LNCaP clone FGC (cell line): ENCODE results near the gene CDV3.
A peak's percentile ranks its signal among the peaks of the same experiment; 100 is the strongest.

Experiments used
- DNase-seq: peaks from one replicate; pipeline ENCODE4 v3.0.0-alpha.2; 2011; ENCODE audit warnings: low read depth
- H3K4me3 ChIP-seq: 2 replicates; pipeline ENCODE4 v1.5.1; 2011; ENCODE audit warnings: mild to moderate bottlenecking, low read depth, low read length, control low read depth
- TF ChIP-seq, protein P1 (sequence below): IDR thresholded peaks from 2 replicates; pipeline ENCODE4 v1.5.1; 2012; ENCODE audit warnings: mild to moderate bottlenecking; ENCODE audit not compliant: control insufficient read depth, insufficient read depth; ENCODE audit errors: extremely low read depth

CDV3 gene

DNA sequence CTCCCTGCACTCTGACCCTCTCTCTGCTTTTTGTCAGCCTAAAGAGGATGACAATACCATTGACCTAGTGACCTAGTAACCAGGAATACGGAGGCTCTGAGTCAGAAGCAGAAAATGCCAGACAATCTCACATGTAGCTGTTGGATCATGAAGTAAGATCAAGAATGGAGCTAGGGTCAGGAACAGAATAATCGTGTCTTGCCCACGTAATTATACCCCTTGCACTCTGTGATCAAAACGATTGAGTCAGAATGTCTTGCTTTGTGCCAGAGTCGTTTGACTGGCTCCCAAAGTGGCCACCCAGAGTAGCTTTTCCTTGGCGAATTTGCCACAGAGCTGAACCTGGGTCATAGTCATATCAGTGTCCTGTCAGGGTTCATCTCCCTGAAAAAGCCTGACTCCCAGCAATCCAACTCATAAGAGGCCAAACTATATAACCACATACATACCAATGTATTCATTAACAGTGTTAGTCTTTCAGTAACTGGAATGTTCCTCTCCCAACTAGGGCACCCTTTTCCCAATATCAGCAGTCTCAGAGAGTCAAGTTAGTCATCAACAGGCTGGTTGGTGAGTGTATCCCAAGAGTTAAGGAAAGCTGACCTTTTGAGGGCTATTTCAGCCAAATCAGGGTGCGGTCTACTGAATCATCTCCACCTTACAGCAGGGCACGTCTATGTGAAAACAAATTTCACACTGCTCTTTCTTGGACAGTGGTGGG lies 5.0 kb upstream of the CDV3 start:
- H3K4me3 ChIP-seq: no peak overlapping the region
- TF ChIP-seq, protein P1, sequence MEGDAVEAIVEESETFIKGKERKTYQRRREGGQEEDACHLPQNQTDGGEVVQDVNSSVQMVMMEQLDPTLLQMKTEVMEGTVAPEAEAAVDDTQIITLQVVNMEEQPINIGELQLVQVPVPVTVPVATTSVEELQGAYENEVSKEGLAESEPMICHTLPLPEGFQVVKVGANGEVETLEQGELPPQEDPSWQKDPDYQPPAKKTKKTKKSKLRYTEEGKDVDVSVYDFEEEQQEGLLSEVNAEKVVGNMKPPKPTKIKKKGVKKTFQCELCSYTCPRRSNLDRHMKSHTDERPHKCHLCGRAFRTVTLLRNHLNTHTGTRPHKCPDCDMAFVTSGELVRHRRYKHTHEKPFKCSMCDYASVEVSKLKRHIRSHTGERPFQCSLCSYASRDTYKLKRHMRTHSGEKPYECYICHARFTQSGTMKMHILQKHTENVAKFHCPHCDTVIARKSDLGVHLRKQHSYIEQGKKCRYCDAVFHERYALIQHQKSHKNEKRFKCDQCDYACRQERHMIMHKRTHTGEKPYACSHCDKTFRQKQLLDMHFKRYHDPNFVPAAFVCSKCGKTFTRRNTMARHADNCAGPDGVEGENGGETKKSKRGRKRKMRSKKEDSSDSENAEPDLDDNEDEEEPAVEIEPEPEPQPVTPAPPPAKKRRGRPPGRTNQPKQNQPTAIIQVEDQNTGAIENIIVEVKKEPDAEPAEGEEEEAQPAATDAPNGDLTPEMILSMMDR: no peak
- DNase-seq: no peak

DNA sequence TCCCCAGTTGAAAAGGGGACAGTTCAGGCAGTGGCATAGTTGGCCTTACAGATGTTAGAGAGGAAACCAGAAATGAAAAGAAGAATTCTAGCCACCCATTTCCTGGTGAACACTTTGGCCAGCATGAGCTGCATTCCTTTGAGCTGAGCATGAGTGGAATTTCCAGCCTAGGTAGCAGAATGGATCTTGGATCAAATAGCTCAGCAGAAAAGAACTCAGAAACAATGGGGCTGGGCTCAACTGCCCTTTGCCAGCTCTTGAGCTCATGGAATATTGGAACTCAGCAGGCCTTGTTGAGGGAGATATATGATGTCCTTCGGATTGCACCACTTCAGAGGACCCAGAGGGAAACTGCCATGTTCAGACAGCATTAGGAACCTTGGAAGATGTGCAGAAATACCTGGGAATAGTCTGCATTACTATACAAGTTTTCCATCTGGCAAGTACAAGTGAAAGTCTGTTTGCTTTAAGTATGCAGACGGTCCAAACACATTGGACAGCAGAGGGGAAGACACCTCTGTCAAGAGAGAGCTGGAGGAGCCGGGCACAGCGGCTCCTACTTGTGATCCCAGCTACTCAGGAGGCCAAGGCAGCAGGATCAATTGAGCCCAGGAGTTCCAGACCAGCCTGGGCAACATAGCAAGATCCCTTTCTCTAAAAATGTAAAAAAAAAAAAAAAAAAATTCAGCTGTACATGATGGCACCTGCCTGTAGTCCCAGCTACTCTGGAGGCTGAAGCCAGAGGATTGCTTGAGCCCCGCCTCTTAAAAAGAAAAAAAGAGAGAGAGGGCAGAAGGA lies 3.1 kb upstream of the CDV3 start:
- TF ChIP-seq, protein P1: no peak
- H3K4me3 ChIP-seq: no peak overlapping the region
- DNase-seq: no peak

DNA sequence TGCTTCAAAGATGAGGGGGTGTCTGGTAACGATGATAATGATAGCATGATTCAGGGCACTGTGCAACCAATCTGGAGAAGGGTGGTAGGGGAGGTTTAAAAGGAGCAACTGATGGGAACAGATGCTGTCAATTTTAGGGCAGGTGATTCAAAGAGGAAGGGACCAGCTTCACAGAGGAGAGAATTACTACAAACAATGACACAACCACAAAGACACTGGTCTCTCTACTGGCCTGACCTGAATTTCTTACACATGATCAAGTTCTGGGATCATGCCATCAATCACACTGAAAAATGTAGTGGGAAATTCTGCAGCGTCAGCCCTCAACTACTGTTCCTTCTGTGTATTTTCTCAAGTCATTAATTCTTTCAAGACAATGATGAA lies 2.6 kb upstream of the CDV3 start:
- DNase-seq: no peak
- TF ChIP-seq, protein P1: no peak
- H3K4me3 ChIP-seq: no peak overlapping the region

DNA sequence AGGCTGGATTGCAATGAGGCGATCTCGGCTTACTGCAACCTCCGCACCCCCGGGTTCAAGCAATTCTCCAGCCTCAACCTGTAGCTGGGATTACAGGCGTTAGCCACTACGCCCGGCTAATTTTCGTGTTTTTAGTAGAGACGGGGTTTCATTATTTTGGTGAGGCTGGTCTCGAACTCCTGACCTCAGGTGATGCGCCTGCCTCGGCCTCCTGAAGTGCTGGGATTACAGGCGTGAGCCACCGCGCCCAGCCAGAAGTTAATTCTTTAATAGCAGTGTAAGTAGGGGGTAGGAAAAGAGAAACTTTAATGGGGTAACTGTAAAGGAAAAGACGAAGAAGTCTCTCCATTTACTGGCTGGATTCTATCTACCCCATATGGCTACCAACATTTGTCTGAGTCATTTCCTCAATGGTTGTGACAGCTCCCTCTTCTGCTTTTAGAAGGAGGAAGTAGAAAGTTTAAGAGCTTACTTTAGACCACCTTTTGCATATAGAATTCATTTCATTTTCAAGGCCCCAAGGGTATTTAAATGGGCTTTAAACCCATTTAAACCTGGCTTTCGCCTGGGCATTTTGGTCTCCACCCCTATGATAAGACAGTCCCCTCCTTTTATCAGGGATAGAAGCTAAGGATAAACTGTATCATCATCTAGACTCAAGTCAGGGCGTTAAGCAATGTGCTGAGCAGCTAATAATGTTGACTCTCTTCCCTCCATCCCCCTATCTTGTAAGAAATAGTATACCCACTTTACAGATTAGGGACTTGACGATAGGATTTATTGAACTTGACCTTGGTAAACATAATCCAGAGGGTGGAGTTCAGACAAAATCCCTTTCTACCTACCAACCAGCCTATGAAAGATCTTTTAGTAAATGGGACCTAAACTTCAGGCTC lies 1.1 kb upstream of the CDV3 start:
- no peak for DNase-seq
- TF ChIP-seq, protein P1: no peak
- H3K4me3 ChIP-seq: peak overlapping the region; percentile 43

DNA sequence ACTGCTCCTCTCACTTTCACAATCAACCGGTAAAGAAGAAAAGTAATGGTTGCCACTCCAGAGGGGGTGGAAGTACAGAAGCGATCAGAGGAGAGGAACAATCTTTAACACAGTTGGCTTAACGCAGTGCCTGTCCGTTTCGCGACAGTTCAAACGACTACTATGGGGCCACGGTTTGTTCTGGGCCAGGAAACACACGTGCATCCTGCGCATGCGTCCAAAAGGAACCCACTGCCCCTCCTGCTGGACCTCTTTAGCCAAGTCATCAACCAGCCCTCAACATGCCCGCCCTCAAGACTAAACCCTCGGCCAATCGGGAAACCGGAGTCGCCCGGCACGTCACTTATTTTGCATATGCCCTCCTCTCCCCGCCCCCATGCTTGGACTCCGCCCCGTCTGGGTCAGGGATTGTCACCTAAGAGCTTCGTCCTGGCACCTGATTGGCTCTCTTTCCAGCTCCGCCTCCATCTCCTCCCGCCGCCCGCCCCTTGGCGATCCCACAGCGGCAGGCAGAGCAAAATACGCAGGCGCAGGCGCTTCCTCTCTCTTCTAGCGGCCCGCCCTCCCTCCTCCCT lies 345 bp upstream of the CDV3 start:
- DNase-seq: peak; percentile 100
- peak overlapping the region; percentile 92 for H3K4me3 ChIP-seq
- TF ChIP-seq, protein P1: no peak

DNA sequence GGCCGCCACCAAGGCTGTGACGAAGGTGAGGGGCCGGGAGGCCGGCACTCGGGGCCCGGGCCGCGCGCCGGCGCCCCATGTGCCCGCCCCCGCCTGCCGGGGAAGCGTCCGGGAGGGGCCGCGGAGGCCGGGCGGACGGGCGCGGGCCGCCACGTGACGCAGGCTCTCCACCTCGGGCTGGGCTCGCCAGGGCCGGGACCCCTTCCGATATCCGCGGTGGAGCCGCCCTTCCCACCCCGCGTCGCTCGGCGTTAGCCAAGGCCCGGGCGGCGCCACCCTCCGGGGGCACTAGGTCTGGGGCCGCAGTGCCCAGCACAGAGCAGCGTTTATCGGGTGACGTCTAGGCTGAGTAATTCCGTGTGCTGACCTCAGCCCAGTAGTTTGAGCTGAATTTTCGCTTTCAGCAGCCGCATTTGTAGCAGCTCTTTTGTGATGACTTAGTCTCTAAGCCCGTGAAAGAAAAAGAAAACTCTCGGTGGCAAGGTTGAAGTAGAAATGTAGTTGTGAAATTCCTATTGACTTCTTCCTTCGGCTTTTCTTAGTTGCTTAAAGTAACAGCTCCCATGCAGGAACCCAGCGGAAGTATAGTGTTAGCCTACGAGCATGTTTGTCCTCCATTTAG lies 885 bp downstream of the CDV3 start:
- H3K4me3 ChIP-seq: peak overlapping the region; percentile 92
- TF ChIP-seq, protein P1: peak; percentile 13; the same call in 1 of the 2 replicates
- no peak for DNase-seq
